DND-41 (cell line): ENCODE results near the gene SYNDIG1.

Source experiments
- CTCF ChIP-seq: IDR thresholded peaks from 2 replicates; pipeline ENCODE4 v1.5.1; 2012; ENCODE audit warnings: borderline replicate concordance, low read length, moderate library complexity, mild to moderate bottlenecking; ENCODE audit not compliant: poor library complexity, severe bottlenecking; ENCODE audit errors: extremely low read depth
- EZH2 ChIP-seq: IDR thresholded peaks from 3 replicates; pipeline ENCODE4 v1.6.1; 2012; ENCODE audit warnings: borderline replicate concordance, low read depth, mild to moderate bottlenecking, moderate library complexity, low read length, inconsistent platforms; ENCODE audit not compliant: severe bottlenecking

GRCh38 chr20:24628985-24629384, 159.6 kb downstream of the SYNDIG1 start:
- TF ChIP-seq CTCF (no peak), EZH2 (no peak)
